ENCODE measurements around the gene USP15. TPM values are rescaled to one million over a fixed set of nuclear protein-coding genes. Genes with fewer than 3 reads are reported as not detected.

The USP15 gene
- total and polyA plus RNA-seq, 2 donors from 2014 or later: 31.7 to 62.8 TPM

GRCh38 chr12:62264706-62265105 lies 4.5 kb downstream of the USP15 start:
- FAIRE-seq: no peak
- no peaks in the 10 kb centered on the region for H3K9me3 ChIP-seq (ENCODE audit: control insufficient read depth in 2 of 3, insufficient read depth in 1 of 3, low read length in 3 of 3)
- H3K4me3 ChIP-seq (ENCODE audit: low read length in 3 of 3): no peak overlapping the region
- intact Hi-C loops (cut with DNase I): no loop called here
- TF ChIP-seq, protein P1, sequence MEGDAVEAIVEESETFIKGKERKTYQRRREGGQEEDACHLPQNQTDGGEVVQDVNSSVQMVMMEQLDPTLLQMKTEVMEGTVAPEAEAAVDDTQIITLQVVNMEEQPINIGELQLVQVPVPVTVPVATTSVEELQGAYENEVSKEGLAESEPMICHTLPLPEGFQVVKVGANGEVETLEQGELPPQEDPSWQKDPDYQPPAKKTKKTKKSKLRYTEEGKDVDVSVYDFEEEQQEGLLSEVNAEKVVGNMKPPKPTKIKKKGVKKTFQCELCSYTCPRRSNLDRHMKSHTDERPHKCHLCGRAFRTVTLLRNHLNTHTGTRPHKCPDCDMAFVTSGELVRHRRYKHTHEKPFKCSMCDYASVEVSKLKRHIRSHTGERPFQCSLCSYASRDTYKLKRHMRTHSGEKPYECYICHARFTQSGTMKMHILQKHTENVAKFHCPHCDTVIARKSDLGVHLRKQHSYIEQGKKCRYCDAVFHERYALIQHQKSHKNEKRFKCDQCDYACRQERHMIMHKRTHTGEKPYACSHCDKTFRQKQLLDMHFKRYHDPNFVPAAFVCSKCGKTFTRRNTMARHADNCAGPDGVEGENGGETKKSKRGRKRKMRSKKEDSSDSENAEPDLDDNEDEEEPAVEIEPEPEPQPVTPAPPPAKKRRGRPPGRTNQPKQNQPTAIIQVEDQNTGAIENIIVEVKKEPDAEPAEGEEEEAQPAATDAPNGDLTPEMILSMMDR (IDR thresholded peaks at IDR 0.05; ENCODE audit: borderline replicate concordance, extremely low read depth, insufficient read depth): no peak
- no peaks in the 10 kb centered on the region for H3K27me3 ChIP-seq (ENCODE audit: control insufficient read depth, insufficient read depth, low read length)
- H3K9ac ChIP-seq (ENCODE audit: low read length in 3 of 3): no peak overlapping the region
- H3K27ac ChIP-seq (ENCODE audit: low read depth in 2 of 2, low read length in 2 of 2): no peak overlapping the region
- no peaks in the 10 kb centered on the region for H3K36me3 ChIP-seq (ENCODE audit: control insufficient read depth in 2 of 3, insufficient read depth in 3 of 3, low read length in 3 of 3)
- peaks cover 2 to 4% (median 4%) of the 10 kb centered on the region in 3 donors for H3K4me1 ChIP-seq (ENCODE audit: control insufficient read depth in 2 of 3, insufficient read depth in 2 of 3, low read depth in 1 of 3, low read length in 3 of 3)
- no peak for DNase-seq

DNA sequence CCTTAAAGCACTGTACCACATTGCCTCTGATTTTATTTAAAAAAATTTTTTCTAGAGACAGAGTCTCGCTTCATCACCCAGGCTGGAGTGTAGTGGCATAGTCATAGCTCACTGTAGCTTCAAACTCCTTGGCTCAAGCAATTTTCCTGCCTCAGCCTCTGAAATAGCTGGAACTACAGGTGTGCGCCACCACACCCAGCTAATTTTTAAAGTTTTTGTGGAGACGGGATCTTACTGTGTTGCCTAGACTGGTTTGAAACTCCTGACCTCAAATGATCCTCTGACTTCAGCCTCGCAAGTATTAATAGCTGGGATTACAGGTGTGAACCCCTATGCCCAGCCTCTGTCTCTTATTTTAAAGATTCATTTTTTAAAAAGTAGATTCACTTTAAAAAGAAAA lies 5.3 kb downstream of the USP15 start:
- H3K27me3 ChIP-seq (ENCODE audit: control insufficient read depth, insufficient read depth, low read length): no peaks in the 10 kb centered on the region
- H3K9ac ChIP-seq (ENCODE audit: low read length in 3 of 3): no peak overlapping the region
- no peak for DNase-seq
- intact Hi-C loops (cut with DNase I): no loop called here
- H3K36me3 ChIP-seq (ENCODE audit: control insufficient read depth in 2 of 3, insufficient read depth in 3 of 3, low read length in 3 of 3): no peaks in the 10 kb centered on the region
- FAIRE-seq: no peak
- H3K9me3 ChIP-seq (ENCODE audit: control insufficient read depth in 2 of 3, insufficient read depth in 1 of 3, low read length in 3 of 3): no peaks in the 10 kb centered on the region
- peaks cover 2 to 4% (median 4%) of the 10 kb centered on the region in 3 donors for H3K4me1 ChIP-seq (ENCODE audit: control insufficient read depth in 2 of 3, insufficient read depth in 2 of 3, low read depth in 1 of 3, low read length in 3 of 3)
- TF ChIP-seq, protein P1 (IDR thresholded peaks at IDR 0.05; ENCODE audit: borderline replicate concordance, extremely low read depth, insufficient read depth): no peak
- no peak overlapping the region for H3K4me3 ChIP-seq (ENCODE audit: low read length in 3 of 3)
- no peak overlapping the region for H3K27ac ChIP-seq (ENCODE audit: low read depth in 2 of 2, low read length in 2 of 2)

DNA sequence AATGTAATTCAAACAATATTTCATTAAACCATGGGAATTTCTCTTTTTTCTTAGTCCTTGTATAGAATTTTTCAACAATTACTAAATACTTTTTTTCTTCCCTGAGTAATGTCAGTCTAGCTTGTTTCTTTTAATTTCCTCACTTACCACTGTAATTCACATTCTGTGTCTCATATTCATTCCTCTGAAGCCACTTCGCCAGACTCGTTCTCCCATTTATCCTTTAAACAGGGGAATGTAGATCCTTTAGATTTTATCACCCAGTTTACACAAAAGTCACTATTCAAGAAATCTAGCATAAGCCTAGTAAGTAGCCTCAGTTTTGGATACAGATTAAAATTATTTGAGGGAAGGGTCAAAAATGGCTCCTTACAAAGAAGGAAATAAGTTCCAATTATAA lies 6.8 kb downstream of the USP15 start:
- no peak overlapping the region for H3K27ac ChIP-seq (ENCODE audit: low read depth in 2 of 2, low read length in 2 of 2)
- H3K9me3 ChIP-seq (ENCODE audit: control insufficient read depth in 2 of 3, insufficient read depth in 1 of 3, low read length in 3 of 3): no peaks in the 10 kb centered on the region
- intact Hi-C loops (cut with DNase I): no loop called here
- H3K9ac ChIP-seq (ENCODE audit: low read length in 3 of 3): no peak overlapping the region
- TF ChIP-seq, protein P1 (IDR thresholded peaks at IDR 0.05; ENCODE audit: borderline replicate concordance, extremely low read depth, insufficient read depth): no peak
- FAIRE-seq (no peak), DNase-seq (no peak)
- no peaks in the 10 kb centered on the region for H3K36me3 ChIP-seq (ENCODE audit: control insufficient read depth in 2 of 3, insufficient read depth in 3 of 3, low read length in 3 of 3)
- peaks cover 0 to 4% (median 0%) of the 10 kb centered on the region in 3 donors for H3K4me1 ChIP-seq (ENCODE audit: control insufficient read depth in 2 of 3, insufficient read depth in 2 of 3, low read depth in 1 of 3, low read length in 3 of 3)
- no peak overlapping the region for H3K4me3 ChIP-seq (ENCODE audit: low read length in 3 of 3)
- no peaks in the 10 kb centered on the region for H3K27me3 ChIP-seq (ENCODE audit: control insufficient read depth, insufficient read depth, low read length)

DNA sequence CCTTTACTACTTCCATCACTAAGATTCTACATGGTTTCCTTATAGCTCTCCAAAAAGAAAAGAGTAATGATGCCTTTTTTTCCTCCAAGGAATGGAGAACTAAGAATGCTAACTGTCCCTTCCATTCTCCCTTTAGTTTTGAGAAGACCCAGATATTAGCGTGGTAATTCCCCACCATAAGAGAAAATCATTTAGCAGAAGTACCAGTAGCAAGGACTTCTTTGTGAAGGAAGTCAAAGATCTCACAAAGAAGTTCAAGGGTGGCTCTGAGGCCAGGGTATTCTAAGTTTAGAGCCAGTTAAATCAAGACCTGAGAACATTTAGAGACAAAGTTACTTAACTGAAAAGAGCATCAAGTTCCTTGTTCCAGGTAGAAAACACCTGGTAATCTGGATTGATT lies 7.3 kb downstream of the USP15 start:
- DNase-seq (no peak), FAIRE-seq (no peak)
- H3K36me3 ChIP-seq (ENCODE audit: control insufficient read depth in 2 of 3, insufficient read depth in 3 of 3, low read length in 3 of 3): no peaks in the 10 kb centered on the region
- no peak overlapping the region for H3K4me3 ChIP-seq (ENCODE audit: low read length in 3 of 3)
- no peak overlapping the region for H3K27ac ChIP-seq (ENCODE audit: low read depth in 2 of 2, low read length in 2 of 2)
- no peaks in the 10 kb centered on the region for H3K27me3 ChIP-seq (ENCODE audit: control insufficient read depth, insufficient read depth, low read length)
- H3K9ac ChIP-seq (ENCODE audit: low read length in 3 of 3): no peak overlapping the region
- H3K4me1 ChIP-seq (ENCODE audit: control insufficient read depth in 2 of 3, insufficient read depth in 2 of 3, low read depth in 1 of 3, low read length in 3 of 3): peaks cover 0 to 2% (median 0%) of the 10 kb centered on the region in 3 donors
- TF ChIP-seq, protein P1 (IDR thresholded peaks at IDR 0.05; ENCODE audit: borderline replicate concordance, extremely low read depth, insufficient read depth): no peak
- H3K9me3 ChIP-seq (ENCODE audit: control insufficient read depth in 2 of 3, insufficient read depth in 1 of 3, low read length in 3 of 3): no peaks in the 10 kb centered on the region
- intact Hi-C loops (cut with DNase I): no loop called here
